Ishikawa (cell line): Measurements from ENCODE around the gene KIF19.

Experiments used
- CEBPB ChIP-seq: IDR thresholded peaks from 2 replicates; pipeline ENCODE4 v1.6.1; 2012
- CREB1 ChIP-seq: IDR thresholded peaks from 2 replicates; pipeline ENCODE4 v1.6.1; 2012; ENCODE audit warnings: low read depth
- EGR1 ChIP-seq: IDR thresholded peaks from 2 replicates; pipeline ENCODE4 v1.6.1; 2012
- EP300 ChIP-seq: IDR thresholded peaks from 2 replicates; pipeline ENCODE4 v1.6.1; 2012; ENCODE audit warnings: borderline replicate concordance
- FOXM1 ChIP-seq: IDR thresholded peaks from 2 replicates; pipeline ENCODE4 v1.6.1; 2012; ENCODE audit warnings: low read depth, borderline replicate concordance
- MAX ChIP-seq: IDR thresholded peaks from 2 replicates; pipeline ENCODE4 v1.6.1; 2012
- NFIC ChIP-seq: IDR thresholded peaks from 2 replicates; pipeline ENCODE4 v1.6.1; 2012
- RAD21 ChIP-seq: IDR thresholded peaks from 2 replicates; pipeline ENCODE4 v1.6.1; 2012; ENCODE audit warnings: low read depth
- REST ChIP-seq: IDR thresholded peaks from 2 replicates; pipeline ENCODE4 v1.6.1; 2012; ENCODE audit warnings: low read depth, mild to moderate bottlenecking
- TAF1 ChIP-seq: IDR thresholded peaks from 2 replicates; pipeline ENCODE4 v1.6.1; 2012; ENCODE audit warnings: low read depth, mild to moderate bottlenecking
- TCF12 ChIP-seq: IDR thresholded peaks from 2 replicates; pipeline ENCODE4 v1.6.1; 2012; ENCODE audit warnings: low read depth
- TEAD4 ChIP-seq: IDR thresholded peaks from 2 replicates; pipeline ENCODE4 v1.6.1; 2012
- USF1 ChIP-seq: IDR thresholded peaks from 2 replicates; pipeline ENCODE4 v1.6.1; 2012
- YY1 ChIP-seq: IDR thresholded peaks from 2 replicates; pipeline ENCODE4 v1.6.1; 2012; ENCODE audit warnings: low read depth
- ZBTB7A ChIP-seq: IDR thresholded peaks from 2 replicates; pipeline ENCODE4 v1.6.1; 2012; ENCODE audit warnings: low read depth

KIF19 gene

GRCh38 chr17:74334393-74335039 lies 8.5 kb downstream of the KIF19 start:
- TF ChIP-seq CREB1: no peak
- TF ChIP-seq TAF1: no peak
- no peak for TF ChIP-seq REST

- TF ChIP-seq EP300 (no peak), RAD21 (no peak), EGR1 (no peak), YY1 (no peak), TCF12 (no peak), ZBTB7A (no peak), TAF1 (no peak), NFIC (no peak), MAX (no peak)
These were observed 9.6 kb downstream of the KIF19 start for GRCh38 chr17:74335529-74336062.

- no peak for TF ChIP-seq EGR1
These were observed 10.3 kb downstream of the KIF19 start for GRCh38 chr17:74336307-74336706.

- TF ChIP-seq USF1 (no peak), CEBPB (no peak), REST (no peak)
These were observed 11.9 kb downstream of the KIF19 start for GRCh38 chr17:74337834-74338500.

GRCh38 chr17:74339537-74340195 lies 13.6 kb downstream of the KIF19 start:
- TF ChIP-seq USF1 (no peak), EP300 (no peak), MAX (no peak), ZBTB7A (no peak), YY1 (no peak), CEBPB (no peak), CREB1 (no peak), REST (no peak), TCF12 (no peak), TEAD4 (no peak), FOXM1 (no peak), RAD21 (no peak), TAF1 (no peak), EGR1 (no peak), NFIC (no peak)
